ENCODE measurements around the gene SOX13. TPM values are rescaled to one million over a fixed set of nuclear protein-coding genes. Genes with fewer than 3 reads are reported as not detected.

Gene SOX13
- total and polyA plus RNA-seq, 8 donors, result 12.0 to 27.2 (median 17.2) TPM

- FAIRE-seq, result no peak
Observed at GRCh38 chr1:204112876-204113730, 40.2 kb downstream of the SOX13 start.

DNA sequence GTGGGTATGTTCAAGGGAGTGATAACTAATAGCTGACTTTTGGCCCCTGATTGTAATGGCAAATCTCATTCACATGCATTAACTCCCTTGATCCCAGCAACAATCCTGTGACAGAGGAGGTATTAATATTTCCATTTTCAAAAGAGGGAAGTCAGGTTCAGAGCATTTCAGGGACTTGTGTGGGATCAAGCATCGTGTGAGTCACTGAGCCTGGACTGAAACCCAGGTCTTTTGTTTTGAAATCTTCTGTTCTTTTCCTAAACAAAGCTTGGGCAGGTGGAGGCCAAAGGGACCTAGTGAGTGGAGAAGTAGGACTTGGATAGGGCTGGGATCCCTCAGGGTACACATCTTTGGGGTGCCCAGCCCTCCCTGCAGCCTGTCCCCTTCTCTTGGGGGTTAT lies 41.0 kb downstream of the SOX13 start:
- ATAC-seq (no peak), DNase-seq (no peak), FAIRE-seq (no peak)
- WGBS, 2 donors, result 89 to 96% methylated on average over 1 of the region's 1 CpG
- H3K36me3 ChIP-seq, result peaks cover 0 to 18% (median 0%) of the 10 kb centered on the region in 3 donors
- no peaks in the 10 kb centered on the region for H3K9me3 ChIP-seq
- no peaks in the 10 kb centered on the region for H3K4me1 ChIP-seq
- no peak overlapping the region for H3K4me3 ChIP-seq
- H3K27ac ChIP-seq, result no peak overlapping the region
- H3K27me3 ChIP-seq, result no peaks in the 10 kb centered on the region
- TF ChIP-seq, protein P1, sequence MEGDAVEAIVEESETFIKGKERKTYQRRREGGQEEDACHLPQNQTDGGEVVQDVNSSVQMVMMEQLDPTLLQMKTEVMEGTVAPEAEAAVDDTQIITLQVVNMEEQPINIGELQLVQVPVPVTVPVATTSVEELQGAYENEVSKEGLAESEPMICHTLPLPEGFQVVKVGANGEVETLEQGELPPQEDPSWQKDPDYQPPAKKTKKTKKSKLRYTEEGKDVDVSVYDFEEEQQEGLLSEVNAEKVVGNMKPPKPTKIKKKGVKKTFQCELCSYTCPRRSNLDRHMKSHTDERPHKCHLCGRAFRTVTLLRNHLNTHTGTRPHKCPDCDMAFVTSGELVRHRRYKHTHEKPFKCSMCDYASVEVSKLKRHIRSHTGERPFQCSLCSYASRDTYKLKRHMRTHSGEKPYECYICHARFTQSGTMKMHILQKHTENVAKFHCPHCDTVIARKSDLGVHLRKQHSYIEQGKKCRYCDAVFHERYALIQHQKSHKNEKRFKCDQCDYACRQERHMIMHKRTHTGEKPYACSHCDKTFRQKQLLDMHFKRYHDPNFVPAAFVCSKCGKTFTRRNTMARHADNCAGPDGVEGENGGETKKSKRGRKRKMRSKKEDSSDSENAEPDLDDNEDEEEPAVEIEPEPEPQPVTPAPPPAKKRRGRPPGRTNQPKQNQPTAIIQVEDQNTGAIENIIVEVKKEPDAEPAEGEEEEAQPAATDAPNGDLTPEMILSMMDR (IDR thresholded peaks at IDR 0.05), result no peak
- intact Hi-C loops (cut with DNase I), result no loop called here

More at GRCh38 chr1:204112876-204113730, 40.2 kb downstream of the SOX13 start:
- intact Hi-C loops (cut with DNase I), result no loop called here
- H3K4me3 ChIP-seq, result no peak overlapping the region
- no peaks in the 10 kb centered on the region for H3K9me3 ChIP-seq
- ATAC-seq (no peak), DNase-seq (no peak)
- H3K36me3 ChIP-seq, result peaks cover 0 to 12% (median 0%) of the 10 kb centered on the region in 3 donors
- WGBS, 2 donors, result 87% methylated on average over 10 to 11 of the region's 11 CpGs
- no peak overlapping the region for H3K27ac ChIP-seq
- H3K4me1 ChIP-seq, result no peaks in the 10 kb centered on the region
- TF ChIP-seq, protein P1 (IDR thresholded peaks at IDR 0.05), result no peak
- H3K27me3 ChIP-seq, result no peaks in the 10 kb centered on the region

DNA sequence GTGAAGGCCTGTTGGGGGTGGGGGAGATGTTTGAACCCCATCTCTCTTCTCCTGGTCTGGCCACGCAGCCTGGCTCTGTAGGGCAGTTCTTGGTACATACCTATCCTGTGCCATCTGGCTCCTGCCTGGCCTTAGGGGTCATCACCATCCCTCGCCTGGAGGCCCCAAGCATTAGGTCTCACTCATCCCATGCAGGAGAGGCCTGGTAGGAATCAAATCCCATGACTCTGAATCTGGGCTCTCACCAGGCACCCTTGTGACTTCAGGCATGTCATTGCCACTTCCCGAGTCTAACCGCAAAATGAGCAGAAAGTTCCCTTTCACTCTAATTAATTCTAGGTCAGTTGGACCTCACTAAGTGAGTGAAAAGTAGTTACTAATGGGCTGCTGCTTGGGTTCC lies 41.7 kb downstream of the SOX13 start:
- H3K36me3 ChIP-seq, result peaks cover 0 to 25% (median 0%) of the 10 kb centered on the region in 3 donors
- H3K4me3 ChIP-seq, result no peak overlapping the region
- ATAC-seq (peak in 1 of 4 donors; percentile 33), DNase-seq (no peak), FAIRE-seq (no peak)
- no peaks in the 10 kb centered on the region for H3K27me3 ChIP-seq
- no peak overlapping the region for H3K27ac ChIP-seq
- WGBS, 2 donors, result 97% methylated on average over 4 of the region's 4 CpGs
- TF ChIP-seq, protein P1 (IDR thresholded peaks at IDR 0.05), result no peak
- no peaks in the 10 kb centered on the region for H3K9me3 ChIP-seq
- H3K4me1 ChIP-seq, result no peaks in the 10 kb centered on the region
- intact Hi-C loops (cut with DNase I), result no loop called here

DNA sequence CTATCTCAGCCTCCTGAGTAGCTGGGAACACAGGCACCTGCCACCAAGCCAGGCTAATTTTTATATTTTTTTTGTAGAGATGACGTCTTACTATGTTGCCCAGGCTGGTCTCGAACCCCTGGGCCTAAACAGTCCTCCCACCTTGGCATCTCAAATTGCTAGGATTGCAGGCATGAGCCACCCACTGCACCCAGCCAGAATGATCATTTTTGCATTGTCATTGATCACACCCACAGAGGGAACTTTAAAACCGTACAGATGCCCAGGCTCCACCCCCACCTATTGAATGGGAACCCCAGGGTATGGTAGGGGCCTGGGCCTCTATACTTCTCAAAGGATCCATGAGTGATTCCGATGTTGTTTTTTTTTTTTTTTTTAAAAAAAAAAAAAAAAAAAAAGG lies 42.2 kb downstream of the SOX13 start:
- intact Hi-C loops (cut with DNase I), result no loop called here
- ATAC-seq, result no peak
- H3K27ac ChIP-seq, result no peak overlapping the region
- H3K36me3 ChIP-seq, result peaks cover 0 to 30% (median 0%) of the 10 kb centered on the region in 3 donors
- no peaks in the 10 kb centered on the region for H3K9me3 ChIP-seq
- no peak for FAIRE-seq
- no peak for DNase-seq
- no peaks in the 10 kb centered on the region for H3K4me1 ChIP-seq
- 89 to 94% methylated on average over 4 of the region's 4 CpGs for WGBS, 2 donors
- H3K4me3 ChIP-seq, result no peak overlapping the region
- H3K27me3 ChIP-seq, result no peaks in the 10 kb centered on the region
- TF ChIP-seq, protein P1 (IDR thresholded peaks at IDR 0.05), result no peak

DNA sequence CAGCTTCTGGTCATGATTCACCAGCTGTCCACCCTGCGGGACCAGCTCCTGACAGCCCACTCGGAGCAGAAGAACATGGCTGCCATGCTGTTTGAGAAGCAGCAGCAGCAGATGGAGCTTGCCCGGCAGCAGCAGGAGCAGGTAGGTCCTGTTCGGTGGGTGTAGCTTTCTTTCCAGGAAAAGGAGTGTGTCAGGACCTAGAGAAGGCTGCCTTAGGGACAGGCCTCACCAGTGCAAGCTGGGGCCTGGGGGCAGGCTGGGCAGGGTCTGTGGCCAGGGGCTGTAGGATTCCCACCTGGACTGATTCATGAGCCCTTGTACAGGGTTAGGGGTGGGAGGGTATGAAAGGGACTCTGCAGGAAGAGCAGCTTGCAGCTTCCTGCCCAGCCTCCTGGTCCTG lies 43.6 kb downstream of the SOX13 start:
- DNase-seq (no peak), ATAC-seq (no peak), FAIRE-seq (no peak)
- Histone ChIP-seq H3K36me3 (peaks cover 0 to 30% (median 0%) of the 10 kb centered on the region in 3 donors), H3K27me3 (no peaks in the 10 kb centered on the region), H3K27ac (no peak overlapping the region), H3K4me1 (no peaks in the 10 kb centered on the region), H3K4me3 (no peak overlapping the region), H3K9me3 (no peaks in the 10 kb centered on the region)
- TF ChIP-seq, protein P1 (IDR thresholded peaks at IDR 0.05), result no peak
- intact Hi-C loops (cut with DNase I), result no loop called here
- 93 to 94% methylated on average over 4 of the region's 4 CpGs for WGBS, 2 donors

Measured in pancreas (tissue), 10 donors.